PC-3 (cell line): ENCODE results near the gene AFMID. TPM values are rescaled to one million over a fixed set of nuclear protein-coding genes. Genes with fewer than 3 reads are reported as not detected.

ENCODE experiments used
- ATAC-seq: fragments of 200-7000 bp; cut with Tn5 transposase; 2 replicates; pipeline ENCODE4 v1.9.1; 2020; ENCODE audit warnings: mild to moderate bottlenecking, moderate library complexity
- BruUV-seq: library from RNA; stranded (reverse); fragments of 400-500 nt; replicated peaks from 2 replicates; lab custom pipeline; 2021; lab: Mats Ljungman, UMichigan
- CTCF ChIA-PET: fragments of 300-600 bp; sonication (Branson Sonifier 250); formaldehyde crosslinking; loops from one replicate; lab custom pipeline; 2022; ENCODE audit warnings: antibody characterized with exemption; lab: Charles Lee
- POLR2A ChIA-PET: fragments of 300-600 bp; sonication (Branson Sonifier 250); formaldehyde crosslinking; loops from one replicate; lab custom pipeline; 2022; ENCODE audit warnings: antibody characterized with exemption; ENCODE audit not compliant: unreplicated experiment; lab: Charles Lee
- DNase-seq: peaks from one replicate; pipeline ENCODE4 v3.0.0-alpha.2; 2015
- H2AFZ ChIP-seq: fragments of 300-600 bp; sonication (generic); 2 replicates; pipeline ENCODE4 v1.6.0; 2016; ENCODE audit warnings: antibody characterized with exemption, low read length
- H3F3A ChIP-seq: fragments of 300-600 bp; sonication (generic); one replicate; pipeline ENCODE4 v1.6.0; 2017; ENCODE audit warnings: antibody characterized with exemption, low read length, control low read depth, mild to moderate bottlenecking; ENCODE audit not compliant: unreplicated experiment
- H3K27ac ChIP-seq: fragments of 300-600 bp; sonication (generic); 2 replicates; pipeline ENCODE4 v1.5.1; 2016; ENCODE audit warnings: mild to moderate bottlenecking, low read length
- H3K27me3 ChIP-seq: fragments of 300-600 bp; sonication (generic); 2 replicates; pipeline ENCODE4 v1.6.1; 2016; ENCODE audit warnings: low read length, mixed read lengths
- H3K36me3 ChIP-seq: fragments of 300-600 bp; sonication (generic); 2 replicates; pipeline ENCODE4 v1.6.1; 2016; ENCODE audit warnings: low read depth, mixed run types, low read length, mixed read lengths
- H3K4me1 ChIP-seq: fragments of 300-600 bp; sonication (generic); 2 replicates; pipeline ENCODE4 v1.5.1; 2016; ENCODE audit warnings: low read length; ENCODE audit not compliant: insufficient read depth
- H3K4me2 ChIP-seq: fragments of 300-600 bp; sonication (generic); 2 replicates; pipeline ENCODE4 v1.6.0; 2016; ENCODE audit warnings: low read length
- H3K4me3 ChIP-seq: fragments of 300-600 bp; sonication (generic); 2 replicates; pipeline ENCODE4 v1.5.1; 2016; ENCODE audit warnings: mild to moderate bottlenecking, low read length, mixed read lengths
- H3K79me2 ChIP-seq: fragments of 300-600 bp; sonication (generic); 2 replicates; pipeline ENCODE4 v1.6.1; 2017; ENCODE audit warnings: low read length, mixed read lengths
- H3K9ac ChIP-seq: fragments of 300-600 bp; sonication (generic); 2 replicates; pipeline ENCODE4 v1.6.0; 2016; ENCODE audit warnings: mild to moderate bottlenecking, low read length
- H3K9me2 ChIP-seq: fragments of 300-600 bp; sonication (generic); replicated peaks from 2 replicates; pipeline ENCODE4 v1.6.1; 2016; ENCODE audit warnings: mixed run types, low read length, mixed read lengths
- H3K9me3 ChIP-seq: fragments of 300-600 bp; sonication (generic); 2 replicates; pipeline ENCODE4 v1.6.1; 2016; ENCODE audit warnings: low read length, mixed read lengths
- H4K20me1 ChIP-seq: fragments of 300-600 bp; sonication (generic); 2 replicates; pipeline ENCODE4 v1.6.1; 2016; ENCODE audit warnings: low read length, mixed read lengths
- EZH2 ChIP-seq: fragments of 300-600 bp; sonication (generic); IDR thresholded peaks from one replicate; pipeline ENCODE4 v1.6.1; 2017; ENCODE audit warnings: antibody characterized with exemption, mild to moderate bottlenecking, low read length; ENCODE audit not compliant: unreplicated experiment
- EZH2phosphoT487 ChIP-seq: fragments of 300-600 bp; sonication (generic); IDR thresholded peaks from 2 replicates; pipeline ENCODE4 v1.6.1; 2018; ENCODE audit warnings: mild to moderate bottlenecking, antibody characterized with exemption, low read length, borderline replicate concordance
- intact Hi-C: fragments of 100-400 bp; cut with micrococcal nuclease; formaldehyde crosslinking; loops from 2 replicates; pipeline ENCODE4 v1.9.0; 2023
- total RNA-seq: library from RNA; depleted of rRNA; stranded (reverse); fragments of >200 nt; gene quantifications from 2 replicates; pipeline ENCODE4 v1.2.3, GENCODE V29; 2014
- TF ChIP-seq, protein P1 (sequence below): fragments of 300-600 bp; sonication (generic); conservative IDR thresholded peaks from 2 replicates; pipeline ENCODE4 v1.5.1; 2017; ENCODE audit warnings: antibody characterized with exemption, low read depth, mild to moderate bottlenecking, low read length

Gene AFMID
- total RNA-seq, 1 experiment from 2014 or later = 58.9 TPM

DNA sequence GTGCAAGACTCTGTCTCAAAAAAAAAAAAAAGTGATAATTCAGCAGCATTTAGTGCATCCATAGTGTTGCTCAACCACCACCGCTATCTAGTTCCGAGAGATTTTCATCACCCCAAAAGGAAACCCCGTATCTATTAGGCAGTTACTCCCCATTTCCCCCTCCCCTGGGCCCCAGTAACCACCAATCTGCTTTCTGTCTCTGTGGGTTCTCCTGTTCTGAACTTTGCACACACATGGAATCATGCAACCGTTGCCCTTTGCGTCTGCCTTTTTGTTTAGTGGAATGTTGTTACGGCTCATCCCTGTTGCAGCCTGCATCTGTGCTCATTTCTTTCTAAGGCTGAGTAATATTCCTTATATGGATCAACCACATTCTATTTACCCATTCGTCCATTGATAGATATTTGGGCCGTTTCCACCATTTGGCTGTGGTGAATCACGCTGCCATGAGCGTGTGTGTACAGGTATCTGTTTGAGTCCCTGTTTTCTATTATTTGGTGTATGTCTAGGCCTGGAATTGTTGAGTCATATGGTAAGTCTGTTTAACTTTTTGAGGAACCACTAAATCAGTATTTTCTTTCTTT, 27.5 kb upstream of the AFMID start:
- ChIA-PET CTCF (no interaction called here), POLR2A (no interaction called here)
- Histone ChIP-seq H3K27ac (peak overlapping the region; percentile 83), H4K20me1 (no peaks in the 10 kb centered on the region), H3K79me2 (no peaks in the 10 kb centered on the region), H2AFZ (peak overlapping the region; percentile 40), H3K36me3 (no peaks in the 10 kb centered on the region), H3K9ac (no peak overlapping the region), H3K4me2 (peak overlapping the region; percentile 44), H3K9me2 (no peaks in the 10 kb centered on the region), H3K27me3 (no peaks in the 10 kb centered on the region), H3K4me3 (no peak overlapping the region), H3K9me3 (no peaks in the 10 kb centered on the region), H3F3A (no peaks in the 10 kb centered on the region), H3K4me1 (peaks cover 14% of the 10 kb centered on the region)
- DNase-seq (peak; percentile 98), ATAC-seq (peak; percentile 89)
- BruUV-seq = no TSS peak
- intact Hi-C loops = loop anchor here (2.0 kb wide), 1 partner anchor 15 kb away; no protein-coding TSS in a partner anchor
- TF ChIP-seq EZH2phosphoT487 (no peak), EZH2 (no peak)
- TF ChIP-seq, protein P1, sequence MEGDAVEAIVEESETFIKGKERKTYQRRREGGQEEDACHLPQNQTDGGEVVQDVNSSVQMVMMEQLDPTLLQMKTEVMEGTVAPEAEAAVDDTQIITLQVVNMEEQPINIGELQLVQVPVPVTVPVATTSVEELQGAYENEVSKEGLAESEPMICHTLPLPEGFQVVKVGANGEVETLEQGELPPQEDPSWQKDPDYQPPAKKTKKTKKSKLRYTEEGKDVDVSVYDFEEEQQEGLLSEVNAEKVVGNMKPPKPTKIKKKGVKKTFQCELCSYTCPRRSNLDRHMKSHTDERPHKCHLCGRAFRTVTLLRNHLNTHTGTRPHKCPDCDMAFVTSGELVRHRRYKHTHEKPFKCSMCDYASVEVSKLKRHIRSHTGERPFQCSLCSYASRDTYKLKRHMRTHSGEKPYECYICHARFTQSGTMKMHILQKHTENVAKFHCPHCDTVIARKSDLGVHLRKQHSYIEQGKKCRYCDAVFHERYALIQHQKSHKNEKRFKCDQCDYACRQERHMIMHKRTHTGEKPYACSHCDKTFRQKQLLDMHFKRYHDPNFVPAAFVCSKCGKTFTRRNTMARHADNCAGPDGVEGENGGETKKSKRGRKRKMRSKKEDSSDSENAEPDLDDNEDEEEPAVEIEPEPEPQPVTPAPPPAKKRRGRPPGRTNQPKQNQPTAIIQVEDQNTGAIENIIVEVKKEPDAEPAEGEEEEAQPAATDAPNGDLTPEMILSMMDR = no peak

DNA sequence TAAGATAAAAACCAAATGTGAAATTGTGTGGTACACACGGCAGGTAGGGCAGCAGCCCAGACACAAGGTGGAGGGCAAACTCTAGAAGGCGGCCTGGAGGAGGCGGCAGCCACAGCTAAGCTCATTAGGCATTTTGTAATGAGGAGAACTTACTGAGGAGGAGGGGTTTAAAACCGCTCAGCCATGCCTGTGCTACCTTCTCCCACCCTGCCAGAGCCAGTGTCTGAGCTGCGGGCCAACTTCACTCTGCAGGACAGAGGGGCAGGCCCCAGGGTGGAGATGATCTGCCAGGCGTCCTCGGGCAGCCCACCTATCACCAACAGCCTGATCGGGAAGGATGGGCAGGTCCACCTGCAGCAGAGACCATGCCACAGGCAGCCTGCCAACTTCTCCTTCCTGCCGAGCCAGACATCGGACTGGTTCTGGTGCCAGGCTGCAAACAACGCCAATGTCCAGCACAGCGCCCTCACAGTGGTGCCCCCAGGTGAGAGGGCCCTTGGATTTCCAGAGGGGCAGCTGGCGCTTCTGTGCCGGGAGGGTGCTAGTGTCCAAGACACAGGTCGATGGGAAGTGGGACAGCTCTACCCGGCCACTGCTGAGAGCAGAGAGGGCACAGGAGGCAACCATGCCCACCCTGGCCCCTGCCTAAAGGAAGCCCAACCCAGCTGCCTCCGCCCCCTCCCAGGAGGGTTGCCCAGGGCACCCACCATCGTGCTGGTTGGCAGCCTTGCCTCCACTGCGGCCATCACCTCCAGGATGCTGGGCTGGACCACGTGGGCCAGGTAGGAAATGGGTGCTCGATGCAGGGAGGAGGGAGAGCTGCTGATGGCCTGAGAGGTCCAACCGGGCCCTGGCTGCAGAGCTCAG, 23.0 kb upstream of the AFMID start:
- Histone ChIP-seq H3K27ac (no peak overlapping the region), H2AFZ (no peak overlapping the region), H3K4me1 (peaks cover 17% of the 10 kb centered on the region), H3K9me2 (no peaks in the 10 kb centered on the region), H3K4me3 (no peak overlapping the region), H3K9ac (no peak overlapping the region), H4K20me1 (no peaks in the 10 kb centered on the region), H3K9me3 (no peaks in the 10 kb centered on the region), H3K36me3 (no peaks in the 10 kb centered on the region), H3K4me2 (no peak overlapping the region), H3K27me3 (no peaks in the 10 kb centered on the region), H3F3A (no peaks in the 10 kb centered on the region), H3K79me2 (peaks cover 10% of the 10 kb centered on the region)
- CTCF ChIA-PET = no interaction called here
- intact Hi-C loops = no loop called here
- DNase-seq = no peak
- TF ChIP-seq EZH2phosphoT487 = no peak
- TF ChIP-seq, protein P1 = no peak
- no peak for TF ChIP-seq EZH2
- no TSS peak for BruUV-seq
- POLR2A ChIA-PET = no interaction called here
- ATAC-seq = no peak
